ENCODE measurements around the gene PFKM. TPM values are rescaled to one million over a fixed set of nuclear protein-coding genes. Genes with fewer than 3 reads are reported as not detected.
A peak's percentile ranks its signal among the peaks of the same experiment; 100 is the strongest.

Gene PFKM
- total RNA-seq, 2 donors from 2014 or later, result 36.9 to 71.9 TPM

GRCh38 chr12:48180424-48180823, 61.3 kb downstream of the PFKM start:
- intact Hi-C loops (cut with DNase I), result no loop called here
- no peaks in the 10 kb centered on the region for H3K4me1 ChIP-seq (replicated peaks)
- H3K27me3 ChIP-seq (replicated peaks; ENCODE audit: insufficient read depth), result peaks cover 18% of the 10 kb centered on the region
- WGBS, result 88% methylated on average over 1 of the region's 1 CpG
- TF ChIP-seq POLR2A (IDR thresholded peaks at IDR 0.05), result no peak
- TF ChIP-seq CTCF (IDR thresholded peaks at IDR 0.05), result no peak
- TF ChIP-seq POLR2AphosphoS5 (IDR thresholded peaks at IDR 0.05), result no peak
- no peak overlapping the region for H3K27ac ChIP-seq
- no peaks in the 10 kb centered on the region for H3K36me3 ChIP-seq
- H3K9me3 ChIP-seq, result no peaks in the 10 kb centered on the region
- DNase-seq (ENCODE audit: low spot score), result no peak
- no peak overlapping the region for H3K4me3 ChIP-seq

DNA sequence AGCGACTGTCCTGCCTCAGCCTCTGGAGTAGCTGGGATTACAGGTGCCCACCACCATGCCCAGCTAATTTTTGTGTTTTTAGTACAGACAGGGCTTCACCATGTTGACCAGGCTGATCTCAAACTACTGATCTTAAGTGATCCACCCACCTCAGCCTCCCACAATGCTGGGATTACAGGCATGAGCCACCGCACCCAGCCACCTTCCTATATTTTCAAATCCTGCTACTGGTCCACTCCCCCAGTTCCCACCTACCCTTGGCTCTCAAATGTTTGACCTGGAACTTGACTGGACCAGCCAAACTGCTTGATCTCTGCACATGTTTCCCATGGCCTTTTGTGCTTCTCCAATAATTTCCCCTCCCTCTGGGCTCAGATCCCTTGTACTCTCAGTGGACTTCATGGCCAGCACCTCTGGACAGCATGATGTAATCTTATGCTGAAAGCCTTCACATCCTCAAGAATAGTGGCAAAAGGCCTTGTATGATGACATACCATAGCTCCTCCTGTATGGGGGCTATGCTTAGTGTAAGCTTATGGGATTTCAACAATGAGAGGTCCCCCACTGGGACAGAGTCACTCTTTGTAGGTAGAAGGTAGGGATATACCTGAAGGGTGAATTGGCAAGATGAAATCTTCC, 61.8 kb downstream of the PFKM start:
- peaks cover 18% of the 10 kb centered on the region for H3K27me3 ChIP-seq (replicated peaks; ENCODE audit: insufficient read depth)

GRCh38 chr12:48182631-48183030, 63.5 kb downstream of the PFKM start:
- Histone ChIP-seq H3K27me3 (replicated peaks; ENCODE audit: insufficient read depth) (peaks cover 18% of the 10 kb centered on the region), H3K4me3 (peak overlapping the region; percentile 34 to 40), H3K4me1 (replicated peaks) (no peaks in the 10 kb centered on the region), H3K36me3 (no peaks in the 10 kb centered on the region), H3K27ac (no peak overlapping the region), H3K9me3 (no peaks in the 10 kb centered on the region)
- 11% methylated on average over 7 of the region's 7 CpGs for WGBS
- no peak for DNase-seq (ENCODE audit: low spot score)
- intact Hi-C loops (cut with DNase I), result no loop called here
- TF ChIP-seq POLR2A (IDR thresholded peaks at IDR 0.05), result no peak
- TF ChIP-seq POLR2AphosphoS5 (IDR thresholded peaks at IDR 0.05), result no peak
- no peak for TF ChIP-seq CTCF (IDR thresholded peaks at IDR 0.05)

More for the DNA sequence above, 61.8 kb downstream of the PFKM start:
- H3K4me3 ChIP-seq, result no peak overlapping the region
- H3K4me1 ChIP-seq (replicated peaks), result no peaks in the 10 kb centered on the region
- H3K27ac ChIP-seq, result no peak overlapping the region
- TF ChIP-seq CTCF (IDR thresholded peaks at IDR 0.05), result no peak
- TF ChIP-seq POLR2A (IDR thresholded peaks at IDR 0.05), result no peak
- TF ChIP-seq POLR2AphosphoS5 (IDR thresholded peaks at IDR 0.05), result no peak
- no peaks in the 10 kb centered on the region for H3K9me3 ChIP-seq
- H3K36me3 ChIP-seq, result no peaks in the 10 kb centered on the region
- intact Hi-C loops (cut with DNase I), result no loop called here
- DNase-seq (ENCODE audit: low spot score), result no peak
- WGBS, result 90% methylated on average over 2 of the region's 2 CpGs

DNA sequence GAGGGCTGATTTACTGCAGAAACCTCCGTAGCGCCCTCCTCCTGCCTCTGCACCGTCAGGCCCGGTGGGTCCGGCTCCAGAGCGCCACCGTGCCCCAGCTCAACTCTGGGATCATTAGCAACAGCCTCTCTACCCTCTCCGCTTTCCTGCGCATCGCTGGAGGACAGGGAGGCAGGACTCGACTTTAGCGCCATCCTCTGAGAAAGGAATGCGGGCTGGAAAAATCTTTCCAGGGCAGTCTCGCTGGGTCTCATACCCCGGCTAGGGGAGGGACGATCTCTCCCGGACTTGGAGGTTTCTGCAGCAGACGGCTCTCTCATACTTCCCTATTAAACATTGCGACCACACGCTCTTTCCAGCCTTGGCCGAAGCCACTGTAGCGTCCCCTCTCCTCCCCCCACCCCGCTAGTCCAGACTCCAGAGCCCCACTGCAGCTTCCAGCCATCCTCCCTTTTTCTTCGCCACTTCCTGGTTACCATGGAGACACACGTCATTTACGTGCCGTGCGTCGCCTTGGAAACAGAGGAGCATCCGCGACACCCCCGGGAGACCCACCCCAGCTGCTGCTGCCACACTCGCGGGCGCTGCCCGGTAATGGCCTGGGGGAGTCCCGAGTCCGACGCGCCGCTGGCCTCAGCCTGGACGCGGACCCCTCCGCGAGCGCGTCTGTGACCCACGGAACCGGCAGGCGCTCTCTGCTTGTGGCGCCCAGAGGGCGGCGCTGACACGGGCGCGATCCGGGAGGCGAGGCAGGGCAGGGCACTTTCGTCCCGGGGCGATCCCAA, 64.1 kb downstream of the PFKM start, which contains the start of gene CCDC184:
TSS of gene CCDC184 (plus strand) at position 554 of the 785 bp plus-strand sequence. CDS start 479 bp downstream, outside the sequence.
- TF ChIP-seq CTCF (IDR thresholded peaks at IDR 0.05), result peak in 1 of 4 experiments; percentile 9
- TF ChIP-seq POLR2A (IDR thresholded peaks at IDR 0.05), result no peak
- TF ChIP-seq POLR2AphosphoS5 (IDR thresholded peaks at IDR 0.05), result peak; percentile 7
- intact Hi-C loops (cut with DNase I), result no loop called here
- Histone ChIP-seq H3K27me3 (replicated peaks; ENCODE audit: insufficient read depth) (peaks cover 18% of the 10 kb centered on the region), H3K4me3 (peak within 1 kb of the TSS; percentile 34 to 40), H3K4me1 (replicated peaks) (no peaks in the 10 kb centered on the region), H3K36me3 (no peaks in the 10 kb centered on the region), H3K9me3 (no peaks in the 10 kb centered on the region), H3K27ac (no peak within 1 kb of the TSS)
- no peak for DNase-seq (ENCODE audit: low spot score)
- WGBS, result 0% methylated on average over 32 of the region's 61 CpGs

Data from prostate gland (tissue), 2 donors.